AG08396 (cell line): ENCODE results near the gene TATDN3.
"Not testable (repeated sequence)": the region's sequence is repeated elsewhere in the genome, so short reads cannot be mapped to it uniquely, and the experiment has no call there.

ENCODE experiments used
- DNase-seq: peaks from one replicate; pipeline ENCODE4 v3.0.0; 2012; ENCODE audit warnings: low spot score, mixed read lengths

Gene TATDN3

DNA sequence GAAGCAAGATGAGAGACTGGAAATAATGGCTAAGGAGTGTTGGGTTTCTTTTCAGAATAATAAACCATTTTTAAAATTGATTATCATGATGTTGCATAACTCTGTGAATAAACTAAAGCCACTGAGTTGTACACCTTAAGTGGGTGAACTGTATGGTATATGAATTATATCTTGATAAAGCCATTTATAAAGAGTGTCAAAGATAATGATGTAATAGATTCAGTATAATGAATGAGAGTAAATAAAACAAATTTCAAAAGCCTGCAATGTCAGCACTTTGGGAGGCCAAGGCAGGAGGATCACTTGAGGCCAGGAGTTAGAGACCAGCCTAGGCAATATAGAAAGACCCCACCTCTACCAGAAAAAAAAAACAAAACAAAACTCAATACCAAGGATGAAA, 16.5 kb upstream of the TATDN3 start:
- no peak for DNase-seq

DNA sequence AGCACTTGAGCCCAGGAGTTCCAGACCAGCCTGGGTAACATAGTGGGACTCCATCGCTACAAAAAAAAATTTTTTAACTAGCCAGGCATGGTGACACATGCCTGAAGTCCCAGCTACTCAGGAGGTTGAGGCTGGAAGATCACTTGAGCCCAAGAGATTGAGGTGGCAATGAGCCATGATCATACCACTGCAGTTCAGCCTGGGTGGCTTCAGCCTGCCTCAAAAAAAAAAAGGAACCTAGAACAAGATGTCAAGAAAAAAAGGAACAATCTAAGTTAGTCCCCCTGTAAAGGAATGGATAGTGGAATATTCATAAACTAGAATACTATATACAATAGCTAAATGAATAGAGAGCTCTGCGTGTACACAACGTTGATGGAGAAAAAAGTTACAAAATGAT, 14.5 kb upstream of the TATDN3 start:
- no peak for DNase-seq

DNA sequence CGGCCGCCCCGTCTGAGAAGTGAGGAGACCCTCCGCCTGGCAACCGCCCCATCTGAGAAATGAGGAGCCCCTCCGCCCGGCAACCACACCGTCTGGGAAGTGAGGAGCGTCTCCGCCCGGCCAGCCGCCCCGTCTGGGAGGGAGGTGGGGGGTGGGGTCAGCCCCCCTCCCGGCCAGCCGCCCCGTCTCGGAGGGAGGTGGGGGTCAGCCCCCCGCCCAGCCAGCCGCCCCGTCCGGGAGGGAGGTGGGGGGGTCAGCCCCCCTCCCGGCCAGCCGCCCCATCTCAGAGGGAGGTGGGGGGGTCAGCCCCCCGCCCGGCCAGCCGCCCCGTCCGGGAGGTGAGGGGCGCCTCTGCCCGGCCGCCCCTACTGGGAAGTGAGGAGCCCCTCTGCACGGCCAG, 12.6 kb upstream of the TATDN3 start:
- not testable (repeated sequence) for DNase-seq

DNA sequence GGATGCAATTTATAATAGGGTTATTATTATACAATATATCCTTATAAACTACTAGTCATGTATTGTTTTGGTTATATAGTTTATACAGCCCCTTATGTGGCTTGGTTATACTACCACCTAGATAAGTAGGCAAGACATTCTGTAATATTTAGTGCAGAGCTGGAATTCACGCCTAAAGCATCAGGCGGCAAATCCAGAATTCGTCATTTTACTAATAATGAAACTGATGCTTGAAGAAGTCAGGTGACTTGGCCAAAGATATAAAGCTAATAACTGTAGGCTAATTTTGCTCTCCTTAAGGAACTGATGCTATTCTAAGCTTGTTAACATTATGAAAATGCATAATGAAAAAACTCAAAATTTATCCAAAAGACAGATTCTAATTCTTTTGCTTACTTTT, 10.9 kb upstream of the TATDN3 start:
- no peak for DNase-seq

DNA sequence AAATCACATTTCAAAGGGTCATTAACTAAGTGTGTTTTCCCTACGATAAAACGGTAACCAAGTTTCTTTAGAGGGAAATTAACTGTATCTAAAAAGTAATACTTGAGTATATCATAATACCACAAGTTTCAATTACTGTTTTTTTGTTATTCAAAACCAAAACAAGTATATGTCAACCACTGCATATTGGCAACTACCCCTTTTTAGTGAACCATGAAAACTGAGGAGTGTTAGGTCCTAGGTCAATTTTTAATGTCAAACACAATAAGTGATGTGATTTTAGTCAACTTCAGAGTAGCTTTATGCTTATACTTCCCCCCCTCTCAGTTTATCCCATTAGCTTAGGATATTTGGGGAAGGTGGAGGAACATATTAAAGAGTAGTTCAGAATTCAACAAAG, 10.5 kb upstream of the TATDN3 start:
- no peak for DNase-seq

DNA sequence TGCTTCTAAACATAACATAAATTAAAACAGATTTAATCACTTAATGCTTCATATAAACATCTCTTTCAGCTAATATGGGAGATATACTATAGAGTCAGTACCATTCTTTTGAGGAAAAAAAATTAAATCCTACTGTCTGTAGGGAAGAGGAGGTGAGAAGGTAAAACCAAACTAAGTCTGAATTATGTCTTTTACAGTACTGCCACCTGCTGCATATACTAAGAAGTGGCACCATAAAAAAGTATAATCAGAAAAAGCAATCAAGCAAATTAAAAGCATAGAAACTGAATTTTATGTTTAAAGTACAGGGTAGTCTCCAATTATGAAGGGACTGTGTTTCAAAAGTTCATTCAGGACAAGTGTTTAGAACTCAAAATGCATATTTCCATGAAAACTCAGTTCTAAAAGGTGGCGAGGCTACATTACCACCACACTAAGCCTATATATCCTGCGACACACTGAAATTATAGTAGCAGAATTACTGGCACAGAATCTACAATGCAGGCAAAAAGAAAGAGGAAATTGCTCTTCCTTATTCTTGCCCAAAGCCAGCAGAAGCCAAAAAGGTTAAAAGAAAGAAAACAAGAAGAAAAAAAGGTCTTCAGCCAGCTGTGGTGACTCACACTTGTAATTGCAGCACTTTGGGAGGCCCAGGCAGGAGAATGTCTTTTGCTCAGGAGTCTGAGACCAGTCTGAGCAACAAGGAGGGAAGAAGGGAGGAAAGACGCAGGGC, 9.1 kb upstream of the TATDN3 start:
- DNase-seq: peak; percentile 19

DNA sequence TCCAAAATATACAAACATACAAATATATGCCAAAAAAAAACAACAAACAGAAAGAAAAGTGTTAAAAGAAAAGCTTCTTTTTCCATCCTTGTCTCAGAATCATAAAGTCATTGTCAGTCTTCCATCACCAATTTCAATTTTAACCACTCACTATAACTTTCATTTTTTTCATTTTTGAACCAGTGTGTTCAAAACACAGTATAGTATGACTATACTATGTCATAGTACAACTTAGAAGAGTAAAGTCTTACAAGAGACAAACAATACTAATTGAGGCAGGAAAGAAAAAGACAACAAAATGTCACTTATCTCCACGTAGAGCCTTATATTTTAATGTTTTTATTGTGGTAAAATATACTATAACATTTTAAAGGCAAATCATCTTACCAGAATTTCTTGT, 7.7 kb upstream of the TATDN3 start:
- DNase-seq: no peak

DNA sequence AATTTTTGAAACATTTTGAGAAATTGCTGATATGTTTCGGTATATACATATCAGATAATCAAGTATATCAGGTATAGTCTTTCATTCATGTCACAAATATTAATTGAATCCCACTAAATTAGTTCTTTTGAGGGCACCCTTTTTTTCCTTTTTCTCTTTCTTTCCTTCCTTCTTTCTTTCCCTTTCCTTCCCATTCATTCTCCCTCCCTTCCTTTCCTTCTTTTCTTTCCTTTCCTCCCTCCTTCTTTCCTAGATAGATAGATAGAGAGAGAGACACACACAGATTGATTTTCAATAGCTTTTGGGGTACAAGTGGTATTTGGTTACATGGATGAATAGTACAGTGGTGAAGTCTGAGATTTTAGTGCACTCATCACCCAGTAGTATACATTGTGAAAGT, 5.8 kb upstream of the TATDN3 start:
- DNase-seq: no peak

DNA sequence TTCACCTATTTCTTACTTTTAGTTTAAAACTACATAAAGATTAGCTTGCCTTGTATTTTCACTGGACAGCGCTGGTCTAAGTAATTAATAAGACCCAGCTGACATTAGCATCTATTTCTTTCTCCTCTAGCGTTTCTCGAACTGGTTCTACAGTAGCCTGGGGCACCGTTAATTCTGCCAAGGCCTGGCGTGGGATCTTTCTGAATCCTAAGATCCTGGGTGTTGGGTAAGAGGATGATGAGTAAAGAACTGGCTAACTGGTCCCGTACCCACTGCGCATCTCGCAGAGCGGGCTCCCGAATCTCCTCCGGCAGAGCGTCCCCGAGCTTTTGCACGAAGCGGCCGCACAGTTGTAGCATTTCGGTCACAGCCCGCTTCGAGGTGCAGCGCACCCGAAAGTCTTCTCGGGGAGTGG, 426 bp upstream of the TATDN3 start:
- peak; percentile 78 for DNase-seq

DNA sequence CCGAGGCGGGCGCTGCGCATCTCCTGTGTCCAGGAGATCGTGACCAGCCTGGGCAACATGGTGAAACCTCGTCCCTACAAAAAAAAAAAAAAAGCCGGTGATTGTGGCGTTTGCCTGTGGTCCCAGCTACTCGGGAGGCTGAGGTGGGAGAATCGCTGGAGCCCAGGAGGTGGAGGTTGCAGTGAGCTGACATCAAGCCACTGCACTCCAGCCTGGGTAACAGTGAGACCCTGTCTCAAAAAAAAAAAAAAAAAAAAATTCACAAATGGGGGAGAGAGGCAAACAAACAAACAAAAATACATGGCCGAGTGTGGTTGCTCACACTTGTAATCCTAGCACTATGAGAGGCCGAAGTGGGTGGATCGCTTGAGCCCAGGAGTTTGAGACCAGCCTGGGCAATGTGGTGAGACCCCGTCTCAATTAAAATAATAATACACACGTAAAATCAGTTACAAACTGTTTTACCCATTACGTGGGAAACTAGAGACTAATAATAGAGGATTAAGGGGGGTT, 758 bp downstream of the TATDN3 start:
- DNase-seq: no peak

DNA sequence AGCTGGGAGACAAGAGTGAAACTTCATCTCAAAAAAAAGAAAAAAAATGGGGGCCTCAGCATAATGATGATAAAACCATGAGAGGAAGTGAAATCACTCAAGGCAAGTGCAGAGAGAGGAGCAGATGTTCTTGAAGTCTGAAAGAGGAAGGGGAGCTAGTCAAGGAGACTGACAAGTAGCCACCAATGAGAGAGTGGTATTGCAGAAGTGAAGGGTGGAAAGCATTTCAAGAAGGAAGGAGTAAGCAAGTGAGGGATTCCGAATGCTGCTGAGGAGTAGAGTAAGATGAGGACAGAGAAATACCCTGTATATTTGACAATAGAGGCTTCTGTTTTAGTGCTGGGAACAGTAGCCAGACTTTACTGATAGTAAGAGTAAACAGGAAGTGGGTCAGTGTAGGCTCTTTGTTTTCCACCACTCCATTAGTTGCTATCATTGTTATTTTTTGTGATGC, 2.9 kb downstream of the TATDN3 start:
- DNase-seq: no peak

DNA sequence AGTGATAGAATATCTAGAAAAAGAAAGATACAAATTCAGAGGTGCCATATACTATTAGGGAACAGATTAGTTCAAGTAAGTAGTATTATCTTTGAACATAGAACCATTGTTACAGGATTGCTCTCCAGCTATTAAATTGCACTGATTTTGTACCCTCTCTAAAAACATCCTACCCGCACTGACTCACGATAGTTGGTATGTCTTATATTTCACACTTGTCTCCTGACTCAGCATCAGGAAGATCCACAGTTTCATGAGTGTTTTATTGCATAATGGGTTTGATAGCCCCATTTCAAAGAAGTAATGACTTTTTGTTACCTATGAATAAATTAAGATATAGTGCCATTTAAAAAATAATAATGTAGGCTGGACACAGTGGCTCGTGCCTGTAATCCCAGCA, 6.0 kb downstream of the TATDN3 start:
- DNase-seq: no peak

DNA sequence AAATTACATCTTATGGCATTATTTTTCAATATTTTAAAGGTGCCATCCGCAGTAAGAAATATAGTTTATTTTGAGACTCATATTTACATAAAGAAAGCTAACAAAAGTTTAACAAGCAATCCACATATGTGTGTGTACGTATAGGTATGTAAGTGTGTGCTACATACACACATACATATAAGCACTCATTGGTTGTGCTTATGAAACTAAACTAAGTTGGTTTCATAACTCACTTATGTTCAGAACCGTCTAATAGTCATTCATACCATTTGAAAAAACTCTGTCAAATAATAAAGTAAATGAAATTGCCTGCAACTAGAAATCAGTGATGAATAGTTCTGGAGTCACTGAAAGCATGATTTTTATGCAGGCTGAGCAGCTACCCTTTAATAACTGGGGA, 14.1 kb downstream of the TATDN3 start:
- DNase-seq: no peak

DNA sequence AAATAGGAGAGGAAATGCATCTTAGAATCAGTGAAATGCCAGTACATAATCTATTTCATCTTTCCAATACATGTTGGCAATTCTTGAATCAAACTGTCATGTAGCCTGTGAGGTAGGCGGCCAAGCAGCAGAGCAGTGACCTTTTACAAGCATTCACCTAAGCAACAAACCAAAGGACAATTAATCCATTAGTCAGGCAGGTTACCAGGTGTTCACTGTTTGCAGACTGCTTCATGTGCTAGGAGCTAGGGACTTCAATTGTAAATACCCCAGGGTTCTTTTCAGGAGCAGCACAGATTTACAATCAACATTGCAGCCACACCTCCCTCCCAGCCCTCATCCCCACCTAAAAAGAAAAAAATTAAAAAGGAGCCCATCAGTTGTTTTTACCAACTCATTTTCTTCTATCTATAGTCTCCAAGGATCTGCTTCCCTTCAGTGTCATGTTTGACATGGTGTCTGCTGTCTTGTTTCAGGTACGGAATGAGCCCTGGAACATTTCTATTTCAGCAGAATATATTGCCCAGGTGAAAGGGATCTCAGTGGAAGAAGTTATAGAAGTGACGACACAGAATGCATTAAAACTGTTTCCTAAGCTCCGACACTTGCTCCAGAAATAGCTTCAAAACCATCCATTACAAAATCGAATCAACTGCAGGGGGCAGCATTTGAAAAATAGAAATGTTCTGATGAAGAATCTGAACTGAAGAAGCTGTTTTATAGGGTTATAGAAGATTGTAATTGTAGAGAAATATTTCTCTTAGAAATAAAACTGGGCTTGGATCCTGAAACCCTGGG, 23.0 kb downstream of the TATDN3 start:
- DNase-seq: no peak

DNA sequence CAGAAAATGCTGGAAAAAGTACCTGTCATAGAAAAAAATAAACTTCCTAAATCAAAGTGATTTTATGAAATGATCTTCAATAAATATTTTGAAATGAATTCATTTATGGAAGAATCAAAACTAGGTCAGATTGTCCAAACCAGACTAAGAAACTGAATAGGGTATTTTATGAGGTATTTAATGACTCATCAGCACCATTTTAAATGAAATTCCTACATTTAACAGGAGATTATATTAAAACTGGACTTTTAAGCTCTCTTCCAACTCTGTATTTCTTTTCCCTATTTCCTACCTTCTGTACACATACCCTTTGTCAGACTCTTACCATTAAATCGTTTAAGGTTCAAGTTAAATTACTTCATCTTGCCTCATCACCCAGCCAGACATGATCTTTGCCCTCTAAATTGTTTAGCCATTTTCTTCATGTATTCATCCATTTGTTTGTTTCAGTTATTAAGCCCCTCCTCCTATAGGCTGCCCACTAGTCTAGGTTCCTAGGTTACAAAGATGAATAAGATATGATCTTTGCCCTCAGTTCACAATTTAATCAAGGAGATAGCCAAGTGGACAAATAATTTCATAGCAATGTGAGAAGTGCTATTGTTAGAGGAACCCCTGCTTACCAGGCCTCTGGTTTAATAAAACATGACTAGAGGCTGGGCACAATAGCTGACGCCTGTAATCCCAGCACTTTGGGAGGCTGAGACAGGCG, 25.0 kb downstream of the TATDN3 start:
- no peak for DNase-seq

DNA sequence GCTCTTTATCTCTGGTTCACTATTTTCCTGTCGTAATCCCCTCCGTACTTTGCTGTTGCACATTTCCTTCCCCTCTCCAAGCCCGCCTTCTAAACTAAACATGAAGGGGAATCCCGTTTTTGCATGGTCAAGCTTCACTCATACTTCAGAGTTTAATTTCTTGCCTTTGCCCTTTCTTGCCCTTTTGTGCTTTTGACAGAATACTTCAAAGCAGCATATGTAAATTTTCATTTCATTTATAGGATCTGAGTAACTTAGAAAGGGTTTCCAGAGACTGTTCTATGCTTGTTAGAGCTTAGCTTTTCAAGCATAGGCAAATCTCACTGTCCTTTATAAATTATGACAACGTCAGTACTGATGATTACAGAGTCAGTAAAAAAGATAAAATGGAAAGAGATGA, 28.0 kb downstream of the TATDN3 start:
- DNase-seq: no peak

DNA sequence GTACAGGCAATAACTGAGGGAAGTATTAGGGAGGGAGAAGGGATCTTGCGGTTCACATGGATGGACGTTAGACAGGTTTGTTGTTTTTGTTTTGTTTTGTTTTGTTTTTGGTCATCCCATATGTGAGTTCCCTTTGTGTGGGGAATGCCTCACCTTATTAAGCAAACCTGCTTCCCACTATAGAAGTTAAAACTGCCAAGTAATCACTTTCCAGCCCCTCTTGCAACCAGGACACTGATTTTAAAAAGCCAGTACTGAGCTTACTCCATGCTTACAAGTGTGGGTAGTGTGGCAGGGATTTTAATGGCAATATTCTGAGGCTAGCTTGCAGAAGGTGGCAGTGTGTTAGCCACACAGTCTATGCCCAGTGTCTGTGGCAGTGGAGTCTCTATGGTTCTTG, 29.3 kb downstream of the TATDN3 start:
- no peak for DNase-seq

DNA sequence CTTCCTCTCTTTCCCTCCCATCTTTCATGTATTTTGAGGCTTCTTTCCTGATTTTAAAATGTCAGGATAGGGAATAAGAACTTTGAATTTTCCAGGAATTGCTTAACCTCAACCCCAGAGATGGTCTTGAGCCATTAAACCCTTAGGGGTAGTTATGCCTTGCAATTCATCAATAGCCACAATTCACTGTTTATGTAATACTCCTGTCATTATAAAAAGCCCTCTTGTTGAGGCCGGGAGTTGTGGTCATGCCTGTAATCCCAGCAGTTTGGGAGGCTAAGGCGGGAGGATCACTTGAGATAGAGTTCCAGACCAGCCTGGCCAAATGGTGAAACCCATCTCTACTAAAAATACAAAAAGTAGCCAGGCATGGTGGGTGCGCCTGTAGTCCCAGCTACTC, 31.3 kb downstream of the TATDN3 start:
- no peak for DNase-seq

DNA sequence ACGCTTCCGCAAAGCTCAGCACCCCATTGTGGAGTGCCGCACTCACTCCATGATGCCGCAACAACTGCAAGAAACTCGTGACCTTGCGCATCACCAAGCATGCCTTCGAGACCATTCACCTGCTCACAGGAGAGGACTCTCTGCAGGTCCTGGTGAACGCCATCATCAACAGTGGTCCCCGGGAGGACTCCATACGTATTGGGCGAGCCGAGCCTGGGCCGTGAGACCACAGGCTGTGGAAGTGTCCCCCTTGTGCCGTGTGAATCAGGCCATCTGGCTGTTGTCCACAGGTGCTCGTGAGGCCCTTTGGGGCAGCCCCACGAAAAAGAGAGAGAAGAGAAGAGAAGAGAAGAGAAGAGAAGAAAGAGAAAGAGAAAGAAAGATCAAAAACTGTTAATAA, 32.5 kb downstream of the TATDN3 start:
- no peak for DNase-seq

DNA sequence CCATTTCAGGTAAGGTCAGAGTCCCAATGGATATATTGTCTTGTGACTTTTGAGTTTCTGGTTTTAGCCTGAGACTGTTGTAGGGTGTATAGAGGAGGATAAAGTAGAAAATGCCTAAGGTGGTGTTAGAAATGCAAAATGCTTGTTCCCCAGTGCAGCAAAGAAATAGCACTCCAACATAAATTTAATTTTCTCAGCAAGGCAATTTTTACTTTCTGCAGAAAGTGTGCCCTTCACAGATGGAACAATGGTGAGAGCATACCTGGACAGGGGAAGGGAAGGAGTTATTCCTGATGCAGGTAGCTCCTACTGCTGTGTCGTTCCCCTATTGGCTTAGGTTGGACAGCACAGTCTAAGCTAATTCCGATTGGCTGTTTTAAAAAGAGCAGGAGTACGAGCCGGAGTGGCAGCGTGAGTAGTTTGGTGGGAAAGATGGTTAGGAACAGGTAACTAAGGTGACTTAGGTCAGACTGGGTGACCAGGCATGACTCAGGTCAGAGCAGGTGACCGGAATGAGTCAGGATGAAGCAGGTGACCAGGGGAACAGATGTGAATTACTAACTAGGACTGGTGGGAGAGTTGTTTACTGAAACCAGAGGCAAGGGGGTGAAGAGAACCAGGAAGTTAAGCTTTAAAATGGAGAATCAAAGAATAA, 34.2 kb downstream of the TATDN3 start:
- DNase-seq: no peak

DNA sequence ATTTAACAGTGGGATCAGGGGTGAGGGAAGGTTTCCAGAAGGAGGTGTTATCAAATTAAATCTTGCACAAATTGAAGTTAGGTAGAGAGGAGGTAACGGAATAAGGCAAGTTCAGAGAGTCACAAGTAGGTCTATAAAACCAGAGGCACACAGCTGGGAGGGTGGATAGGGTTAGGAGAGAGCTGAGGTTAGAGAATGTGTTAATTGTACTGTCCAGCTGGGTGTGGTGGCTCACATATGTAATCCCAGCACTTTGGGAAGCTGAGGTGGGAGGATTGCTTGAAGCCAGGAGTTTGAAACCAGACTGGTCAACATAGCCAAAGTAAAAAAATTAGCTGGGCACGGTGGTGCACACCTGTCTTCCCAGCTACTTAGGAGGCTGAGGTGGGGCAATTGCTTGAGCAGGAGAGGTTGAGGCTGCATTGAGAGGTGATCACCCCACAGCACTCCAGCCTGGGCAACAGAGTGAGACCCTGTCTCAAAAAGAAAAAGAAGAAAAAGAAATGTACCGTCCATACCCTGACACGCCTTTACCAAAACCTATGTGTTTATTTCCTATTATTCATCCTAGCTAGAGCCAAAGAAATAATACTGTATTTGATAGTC, 35.6 kb downstream of the TATDN3 start:
- DNase-seq: no peak

DNA sequence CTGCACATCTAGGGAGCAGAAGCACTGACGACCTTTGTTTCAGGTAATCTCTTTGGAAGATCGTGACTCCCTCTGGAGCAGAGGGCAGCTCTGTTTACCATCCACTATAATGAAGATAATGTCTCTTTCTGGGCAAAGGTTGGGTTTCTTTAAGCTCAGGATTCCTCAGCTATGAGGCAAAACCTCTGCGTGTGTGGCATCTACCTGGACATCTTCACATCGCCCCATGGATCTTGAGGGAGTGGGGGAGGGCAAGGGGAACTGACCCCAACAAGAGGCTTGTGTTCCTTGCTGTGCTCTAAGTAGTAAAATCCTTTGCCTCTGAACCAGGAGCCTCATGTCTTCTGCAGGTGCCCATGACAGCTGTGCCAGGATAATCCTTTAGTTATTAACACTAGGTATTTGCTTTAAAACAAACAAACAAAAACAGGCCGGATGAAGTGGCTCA, 36.2 kb downstream of the TATDN3 start:
- DNase-seq: no peak
